ENCODE measurements around the gene CHL1. TPM values are rescaled to one million over a fixed set of nuclear protein-coding genes. Genes with fewer than 3 reads are reported as not detected.

Gene CHL1
- polyA plus RNA-seq, 4 donors: under 0.01 to 6.6 (median 1.9) TPM

- DNase-seq (no peak), FAIRE-seq (no peak)
- Histone ChIP-seq H3K9me3 (ENCODE audit: control insufficient read depth in 2 of 2, insufficient read depth in 1 of 2, low read depth in 1 of 2, low read length in 1 of 2) (no peaks in the 10 kb centered on the region), H3K27ac (ENCODE audit: low read depth in 1 of 3, low read length in 2 of 3) (no peak overlapping the region), H3K4me1 (ENCODE audit: control insufficient read depth in 3 of 3, insufficient read depth in 2 of 3, low read depth in 1 of 3, low read length in 2 of 3) (no peaks in the 10 kb centered on the region), H3K27me3 (ENCODE audit: control insufficient read depth in 3 of 3, insufficient read depth in 3 of 3, low read length in 3 of 3) (no peaks in the 10 kb centered on the region), H3K36me3 (ENCODE audit: control insufficient read depth in 3 of 3, insufficient read depth in 2 of 3, low read depth in 1 of 3, low read length in 3 of 3) (no peaks in the 10 kb centered on the region), H3K4me3 (ENCODE audit: low read depth in 1 of 3, low read length in 3 of 3) (no peak overlapping the region)
- WGBS, 3 donors: 68 to 79% (median 70%) methylated on average over 4 of the region's 4 CpGs
Measured at GRCh38 chr3:236881-237280, 40.3 kb downstream of the CHL1 start.

GRCh38 chr3:242602-243355 lies 46.2 kb downstream of the CHL1 start:
- H3K4me1 ChIP-seq (ENCODE audit: control insufficient read depth in 3 of 3, insufficient read depth in 2 of 3, low read depth in 1 of 3, low read length in 2 of 3): no peaks in the 10 kb centered on the region
- WGBS, 3 donors: 72 to 73% (median 72%) methylated on average over 3 of the region's 3 CpGs
- H3K27ac ChIP-seq (ENCODE audit: low read depth in 1 of 3, low read length in 2 of 3): no peak overlapping the region
- H3K9me3 ChIP-seq (ENCODE audit: control insufficient read depth in 2 of 2, insufficient read depth in 1 of 2, low read depth in 1 of 2, low read length in 1 of 2): no peaks in the 10 kb centered on the region
- H3K4me3 ChIP-seq (ENCODE audit: low read depth in 1 of 3, low read length in 3 of 3): no peak overlapping the region
- no peaks in the 10 kb centered on the region for H3K27me3 ChIP-seq (ENCODE audit: control insufficient read depth in 3 of 3, insufficient read depth in 3 of 3, low read length in 3 of 3)
- no peak for FAIRE-seq
- no peak for DNase-seq
- no peaks in the 10 kb centered on the region for H3K36me3 ChIP-seq (ENCODE audit: control insufficient read depth in 3 of 3, insufficient read depth in 2 of 3, low read depth in 1 of 3, low read length in 3 of 3)

DNA sequence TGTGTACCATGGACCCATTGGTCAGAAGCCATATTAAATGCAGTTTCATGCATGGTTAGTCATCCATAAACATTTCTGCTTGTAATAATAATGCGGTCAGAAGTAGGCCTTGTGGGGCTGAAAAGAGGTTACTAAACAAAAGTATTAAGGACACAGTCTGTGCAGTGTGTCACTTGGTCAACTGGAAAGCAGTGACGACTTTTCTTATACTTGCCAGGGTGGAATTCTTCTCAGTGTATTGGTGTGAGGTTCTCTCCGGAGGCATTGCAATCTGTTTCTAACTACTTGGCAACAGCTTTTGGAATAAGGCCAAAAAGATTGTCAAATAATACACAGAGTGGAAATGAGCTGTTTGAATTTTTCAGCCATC lies 46.8 kb downstream of the CHL1 start:
- H3K27ac ChIP-seq (ENCODE audit: low read depth in 1 of 3, low read length in 2 of 3): no peak overlapping the region
- WGBS, 3 donors: 34 to 35% (median 35%) methylated on average over 3 of the region's 3 CpGs
- FAIRE-seq (no peak), DNase-seq (peak in 1 of 2 donors; percentile 1)
- H3K9me3 ChIP-seq (ENCODE audit: control insufficient read depth in 2 of 2, insufficient read depth in 1 of 2, low read depth in 1 of 2, low read length in 1 of 2): no peaks in the 10 kb centered on the region
- H3K4me1 ChIP-seq (ENCODE audit: control insufficient read depth in 3 of 3, insufficient read depth in 2 of 3, low read depth in 1 of 3, low read length in 2 of 3): no peaks in the 10 kb centered on the region
- H3K4me3 ChIP-seq (ENCODE audit: low read depth in 1 of 3, low read length in 3 of 3): no peak overlapping the region
- H3K27me3 ChIP-seq (ENCODE audit: control insufficient read depth in 3 of 3, insufficient read depth in 3 of 3, low read length in 3 of 3): no peaks in the 10 kb centered on the region
- H3K36me3 ChIP-seq (ENCODE audit: control insufficient read depth in 3 of 3, insufficient read depth in 2 of 3, low read depth in 1 of 3, low read length in 3 of 3): no peaks in the 10 kb centered on the region

GRCh38 chr3:244041-244440 lies 47.5 kb downstream of the CHL1 start:
- FAIRE-seq: no peak
- H3K36me3 ChIP-seq (ENCODE audit: control insufficient read depth in 3 of 3, insufficient read depth in 2 of 3, low read depth in 1 of 3, low read length in 3 of 3): no peaks in the 10 kb centered on the region
- H3K9me3 ChIP-seq (ENCODE audit: control insufficient read depth in 2 of 2, insufficient read depth in 1 of 2, low read depth in 1 of 2, low read length in 1 of 2): no peaks in the 10 kb centered on the region
- DNase-seq: no peak
- 79 to 84% (median 81%) methylated on average over 9 of the region's 9 CpGs for WGBS, 3 donors
- H3K4me3 ChIP-seq (ENCODE audit: low read depth in 1 of 3, low read length in 3 of 3): no peak overlapping the region
- H3K27ac ChIP-seq (ENCODE audit: low read depth in 1 of 3, low read length in 2 of 3): no peak overlapping the region
- no peaks in the 10 kb centered on the region for H3K4me1 ChIP-seq (ENCODE audit: control insufficient read depth in 3 of 3, insufficient read depth in 2 of 3, low read depth in 1 of 3, low read length in 2 of 3)
- no peaks in the 10 kb centered on the region for H3K27me3 ChIP-seq (ENCODE audit: control insufficient read depth in 3 of 3, insufficient read depth in 3 of 3, low read length in 3 of 3)

DNA sequence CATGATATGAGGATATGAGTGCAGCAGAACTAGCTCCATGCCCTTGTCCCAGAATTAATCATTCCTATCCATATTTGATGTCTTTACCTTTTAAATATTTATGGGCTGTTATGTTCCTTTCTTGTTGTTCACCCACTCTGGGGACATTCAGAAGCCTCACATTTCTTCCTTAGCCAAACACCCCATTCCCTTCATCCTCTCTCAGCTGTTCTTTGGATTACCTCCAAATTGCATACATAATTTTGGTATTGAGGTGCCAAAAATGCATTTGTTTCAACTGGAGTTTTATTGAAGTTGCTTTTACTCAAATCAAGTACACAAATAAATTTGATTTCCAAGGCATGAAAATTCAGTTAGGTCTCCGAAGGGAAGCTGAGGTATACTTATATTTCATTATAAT lies 51.4 kb downstream of the CHL1 start:
- WGBS, 3 donors: 86 to 87% (median 87%) methylated on average over 1 of the region's 1 CpG
- Histone ChIP-seq H3K4me3 (ENCODE audit: low read depth in 1 of 3, low read length in 3 of 3) (no peak overlapping the region), H3K9me3 (ENCODE audit: control insufficient read depth in 2 of 2, insufficient read depth in 1 of 2, low read depth in 1 of 2, low read length in 1 of 2) (no peaks in the 10 kb centered on the region), H3K4me1 (ENCODE audit: control insufficient read depth in 3 of 3, insufficient read depth in 2 of 3, low read depth in 1 of 3, low read length in 2 of 3) (no peaks in the 10 kb centered on the region), H3K36me3 (ENCODE audit: control insufficient read depth in 3 of 3, insufficient read depth in 2 of 3, low read depth in 1 of 3, low read length in 3 of 3) (no peaks in the 10 kb centered on the region), H3K27ac (ENCODE audit: low read depth in 1 of 3, low read length in 2 of 3) (no peak overlapping the region), H3K27me3 (ENCODE audit: control insufficient read depth in 3 of 3, insufficient read depth in 3 of 3, low read length in 3 of 3) (no peaks in the 10 kb centered on the region)
- no peak for FAIRE-seq
- no peak for DNase-seq

DNA sequence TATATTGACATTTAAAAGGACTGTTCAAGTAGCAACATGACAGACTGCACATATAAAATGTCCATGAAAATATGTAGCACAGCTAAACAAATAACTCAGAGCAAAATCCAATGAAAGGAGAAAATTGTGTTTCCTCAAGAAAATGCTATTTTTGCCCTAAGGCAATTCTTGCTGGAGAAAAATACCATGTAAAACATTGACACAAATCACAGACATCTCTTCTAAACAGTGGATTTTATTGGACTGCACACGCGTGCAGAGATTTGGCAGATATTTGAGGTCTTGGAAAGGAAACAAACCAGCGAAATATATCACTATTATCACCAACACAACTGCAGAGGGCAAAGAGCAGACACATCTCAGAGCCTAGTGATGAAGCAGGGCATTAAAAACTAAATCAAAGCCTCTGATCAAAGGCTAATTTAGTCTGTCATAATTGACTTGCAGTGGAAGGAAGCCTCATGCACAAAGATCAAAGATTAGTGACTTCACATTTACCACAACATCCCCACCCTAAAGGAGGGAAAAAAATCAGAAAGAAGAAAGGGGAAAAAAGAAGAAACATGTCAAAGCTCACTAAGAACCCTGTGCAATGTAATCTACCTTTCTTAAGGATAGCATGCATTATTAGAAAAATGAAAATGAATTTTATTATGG lies 52.4 kb downstream of the CHL1 start:
- no peaks in the 10 kb centered on the region for H3K36me3 ChIP-seq (ENCODE audit: control insufficient read depth in 3 of 3, insufficient read depth in 2 of 3, low read depth in 1 of 3, low read length in 3 of 3)
- no peaks in the 10 kb centered on the region for H3K9me3 ChIP-seq (ENCODE audit: control insufficient read depth in 2 of 2, insufficient read depth in 1 of 2, low read depth in 1 of 2, low read length in 1 of 2)
- FAIRE-seq (no peak), DNase-seq (peak in 1 of 2 donors; percentile 16)
- 13 to 34% (median 31%) methylated on average over 3 of the region's 3 CpGs for WGBS, 3 donors
- H3K27ac ChIP-seq (ENCODE audit: low read depth in 1 of 3, low read length in 2 of 3): no peak overlapping the region
- H3K27me3 ChIP-seq (ENCODE audit: control insufficient read depth in 3 of 3, insufficient read depth in 3 of 3, low read length in 3 of 3): no peaks in the 10 kb centered on the region
- no peak overlapping the region for H3K4me3 ChIP-seq (ENCODE audit: low read depth in 1 of 3, low read length in 3 of 3)
- H3K4me1 ChIP-seq (ENCODE audit: control insufficient read depth in 3 of 3, insufficient read depth in 2 of 3, low read depth in 1 of 3, low read length in 2 of 3): no peaks in the 10 kb centered on the region

DNA sequence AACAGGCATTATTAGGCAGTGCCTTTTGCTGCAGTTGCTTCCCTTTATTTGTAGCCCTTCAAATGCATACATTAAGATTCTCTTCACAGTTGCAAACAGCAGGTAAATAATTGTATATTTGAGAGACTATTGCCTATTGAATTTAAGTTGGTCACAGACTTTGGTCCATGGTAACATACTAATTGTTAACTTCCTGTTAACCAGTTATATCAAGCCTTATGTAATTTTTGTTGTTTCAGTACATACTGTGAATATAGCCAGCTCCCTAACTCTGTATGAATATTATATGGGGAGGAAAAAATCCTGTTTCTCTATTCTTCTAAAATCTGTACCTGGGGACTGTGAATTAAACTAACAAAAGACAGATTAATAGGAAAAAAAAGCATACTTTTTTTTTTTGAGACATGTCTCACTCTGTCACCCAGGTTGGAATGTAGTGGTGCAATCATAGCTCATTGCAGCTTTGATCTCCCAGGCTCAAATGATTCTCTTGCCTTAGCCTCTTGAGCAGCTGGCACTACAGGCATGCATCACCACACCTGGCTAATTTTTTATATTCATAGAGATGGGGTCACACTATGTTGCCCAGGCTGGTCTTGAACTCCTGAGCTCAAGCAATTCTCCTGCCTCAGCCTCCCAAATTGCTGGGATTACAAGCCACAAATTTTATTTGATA lies 53.2 kb downstream of the CHL1 start:
- FAIRE-seq: no peak
- H3K4me1 ChIP-seq (ENCODE audit: control insufficient read depth in 3 of 3, insufficient read depth in 2 of 3, low read depth in 1 of 3, low read length in 2 of 3): no peaks in the 10 kb centered on the region
- H3K36me3 ChIP-seq (ENCODE audit: control insufficient read depth in 3 of 3, insufficient read depth in 2 of 3, low read depth in 1 of 3, low read length in 3 of 3): no peaks in the 10 kb centered on the region
- H3K27ac ChIP-seq (ENCODE audit: low read depth in 1 of 3, low read length in 2 of 3): no peak overlapping the region
- no peaks in the 10 kb centered on the region for H3K27me3 ChIP-seq (ENCODE audit: control insufficient read depth in 3 of 3, insufficient read depth in 3 of 3, low read length in 3 of 3)
- no peak overlapping the region for H3K4me3 ChIP-seq (ENCODE audit: low read depth in 1 of 3, low read length in 3 of 3)
- H3K9me3 ChIP-seq (ENCODE audit: control insufficient read depth in 2 of 2, insufficient read depth in 1 of 2, low read depth in 1 of 2, low read length in 1 of 2): no peaks in the 10 kb centered on the region
- DNase-seq: no peak

- no peaks in the 10 kb centered on the region for H3K36me3 ChIP-seq (ENCODE audit: control insufficient read depth in 3 of 3, insufficient read depth in 2 of 3, low read depth in 1 of 3, low read length in 3 of 3)
- H3K27me3 ChIP-seq (ENCODE audit: control insufficient read depth in 3 of 3, insufficient read depth in 3 of 3, low read length in 3 of 3): no peaks in the 10 kb centered on the region
- whole genome bisulfite sequencing, 3 donors: 79 to 90% (median 87%) methylated on average over 3 of the region's 3 CpGs
- H3K27ac ChIP-seq (ENCODE audit: low read depth in 1 of 3, low read length in 2 of 3): no peak overlapping the region
- DNase-seq (no peak), FAIRE-seq (no peak)
- no peaks in the 10 kb centered on the region for H3K4me1 ChIP-seq (ENCODE audit: control insufficient read depth in 3 of 3, insufficient read depth in 2 of 3, low read depth in 1 of 3, low read length in 2 of 3)
- H3K4me3 ChIP-seq (ENCODE audit: low read depth in 1 of 3, low read length in 3 of 3): no peak overlapping the region
- H3K9me3 ChIP-seq (ENCODE audit: control insufficient read depth in 2 of 2, insufficient read depth in 1 of 2, low read depth in 1 of 2, low read length in 1 of 2): no peaks in the 10 kb centered on the region
Measured at GRCh38 chr3:256501-256900, 59.9 kb downstream of the CHL1 start.

All from small intestine (tissue), 7 donors.